IMR-90 (cell line): ENCODE measurements around the gene KRT5. TPM values are rescaled to one million over a fixed set of nuclear protein-coding genes. Genes with fewer than 3 reads are reported as not detected.

Experiments used
- ATAC-seq: fragments of 200-7000 bp; cut with Tn5 transposase; 2 replicates; pipeline ENCODE4 v1.9.1; 2020; ENCODE audit warnings: low read depth, mild to moderate bottlenecking, moderate library complexity
- BruUV-seq: library from RNA; stranded (reverse); fragments of 400-500 nt; replicated peaks from 2 replicates; lab custom pipeline; 2021; lab: Mats Ljungman, UMichigan
- CTCF ChIA-PET: fragments of 300-600 bp; formaldehyde crosslinking; extraction: SDS; loops from one replicate; lab custom pipeline; 2021; ENCODE audit warnings: antibody characterized with exemption; lab: Yijun Ruan, JAX
- POLR2A ChIA-PET: fragments of 300-600 bp; sonication (Branson Sonifier 250); formaldehyde crosslinking; loops from one replicate; lab custom pipeline; 2022; ENCODE audit warnings: antibody characterized with exemption; ENCODE audit not compliant: unreplicated experiment; lab: Charles Lee
- DNase-seq: peaks from one replicate; pipeline ENCODE4 v3.0.0; 2013
- H2AFZ ChIP-seq: replicated peaks from 2 replicates; pipeline ENCODE3; 2013; ENCODE audit warnings: low read length, mild to moderate bottlenecking; ENCODE audit not compliant: poor library complexity
- H2AK5ac ChIP-seq: 2 replicates; pipeline ENCODE4 v1.6.1; 2013; ENCODE audit warnings: low read depth, low read length, inconsistent platforms
- H2AK9ac ChIP-seq: replicated peaks from 2 replicates; pipeline ENCODE3; 2013; ENCODE audit warnings: mild to moderate bottlenecking, low read depth, low read length, moderate library complexity; ENCODE audit not compliant: poor library complexity
- H2BK120ac ChIP-seq: 2 replicates; pipeline ENCODE4 v1.6.1; 2013; ENCODE audit warnings: low read depth, low read length, inconsistent platforms
- H2BK15ac ChIP-seq: 3 replicates; pipeline ENCODE4 v1.6.1; 2013; ENCODE audit warnings: low read depth, low read length, inconsistent platforms
- H2BK20ac ChIP-seq: 2 replicates; pipeline ENCODE4 v1.6.1; 2013; ENCODE audit warnings: low read depth, mild to moderate bottlenecking, inconsistent platforms, low read length, moderate library complexity
- H2BK5ac ChIP-seq: 2 replicates; pipeline ENCODE4 v1.6.1; 2013; ENCODE audit warnings: mild to moderate bottlenecking, low read depth, low read length, inconsistent platforms; ENCODE audit not compliant: poor library complexity, severe bottlenecking
- H3K14ac ChIP-seq: replicated peaks from 2 replicates; pipeline ENCODE4 v1.6.1; 2013; ENCODE audit warnings: low read depth, low read length, inconsistent platforms
- H3K18ac ChIP-seq: 2 replicates; pipeline ENCODE4 v1.6.1; 2013; ENCODE audit warnings: low read depth, low read length, control low read depth
- H3K23ac ChIP-seq: 2 replicates; pipeline ENCODE4 v1.6.1; 2013; ENCODE audit warnings: low read depth, low read length, inconsistent platforms
- H3K27ac ChIP-seq: 2 replicates; pipeline ENCODE4 v1.5.1; 2013; ENCODE audit warnings: mild to moderate bottlenecking, control low read depth, low read length; ENCODE audit not compliant: insufficient read depth
- H3K27me3 ChIP-seq: 2 replicates; pipeline ENCODE4 v1.6.1; 2013; ENCODE audit warnings: low read length; ENCODE audit not compliant: control insufficient read depth, insufficient read depth
- H3K36me3 ChIP-seq: 2 replicates; pipeline ENCODE4 v1.6.1; 2013; ENCODE audit warnings: low read length, mixed read lengths; ENCODE audit not compliant: control insufficient read depth, insufficient read depth
- H3K4ac ChIP-seq: 2 replicates; pipeline ENCODE4 v1.6.1; 2013; ENCODE audit warnings: low read depth, low read length, inconsistent platforms
- H3K4me1 ChIP-seq: 2 replicates; pipeline ENCODE4 v1.6.1; 2013; ENCODE audit warnings: low read length, mixed read lengths; ENCODE audit not compliant: control insufficient read depth, insufficient read depth
- H3K4me2 ChIP-seq: 2 replicates; pipeline ENCODE4 v1.6.1; 2013; ENCODE audit warnings: low read depth, mild to moderate bottlenecking, control low read depth, low read length, moderate library complexity
- H3K4me3 ChIP-seq: 2 replicates; pipeline ENCODE4 v1.5.1; 2013; ENCODE audit warnings: low read depth, mild to moderate bottlenecking, control low read depth, low read length, moderate library complexity; ENCODE audit not compliant: insufficient read depth
- H3K56ac ChIP-seq: 2 replicates; pipeline ENCODE4 v1.6.1; 2013; ENCODE audit warnings: low read length, inconsistent platforms; ENCODE audit not compliant: insufficient read depth; ENCODE audit errors: extremely low read depth
- H3K79me1 ChIP-seq, 2 experiments: 2 replicates each; pipeline ENCODE4 v1.6.1; 2013; ENCODE audit warnings: low read length in 2 of 2, inconsistent platforms in 1 of 2, low read depth in 1 of 2
- H3K9ac ChIP-seq: 2 replicates; pipeline ENCODE4 v1.6.1; 2013; ENCODE audit warnings: low read depth, low read length, control low read depth
- H3K9me1 ChIP-seq: 2 replicates; pipeline ENCODE4 v1.6.1; 2013; ENCODE audit warnings: low read length, inconsistent platforms; ENCODE audit not compliant: insufficient read depth
- H3K9me3 ChIP-seq: 2 replicates; pipeline ENCODE4 v1.6.1; 2013; ENCODE audit warnings: low read length; ENCODE audit not compliant: control insufficient read depth, insufficient read depth
- H4K20me1 ChIP-seq: 2 replicates; pipeline ENCODE4 v1.6.1; 2013; ENCODE audit warnings: low read length, inconsistent platforms; ENCODE audit not compliant: insufficient read depth
- H4K5ac ChIP-seq: 2 replicates; pipeline ENCODE4 v1.6.1; 2013; ENCODE audit warnings: mild to moderate bottlenecking, low read depth, low read length, control low read depth
- H4K8ac ChIP-seq, 2 experiments: 2 replicates each; pipeline ENCODE4 v1.6.1; 2013; ENCODE audit warnings: low read depth in 2 of 2, low read length in 2 of 2, control low read depth in 1 of 2, inconsistent platforms in 1 of 2
- H4K91ac ChIP-seq: 2 replicates; pipeline ENCODE4 v1.6.1; 2013; ENCODE audit warnings: low read depth, low read length, inconsistent platforms; ENCODE audit not compliant: insufficient read depth
- CEBPB ChIP-seq: IDR thresholded peaks from 2 replicates; pipeline ENCODE4 v1.6.1; 2012; ENCODE audit warnings: low read depth, low read length, improper control_type of control experiment
- CTCF ChIP-seq: conservative IDR thresholded peaks from 2 replicates; pipeline ENCODE4 v1.5.1; 2012; ENCODE audit warnings: mild to moderate bottlenecking, low read depth, low read length, improper control_type of control experiment
- ELK1 ChIP-seq: fragments of 150-350 bp; IDR thresholded peaks from 2 replicates; pipeline ENCODE4 v1.6.1; 2016; ENCODE audit warnings: low read depth, mild to moderate bottlenecking, low read length, moderate library complexity, borderline replicate concordance
- FOS ChIP-seq: fragments of 150-350 bp; IDR thresholded peaks from 2 replicates; pipeline ENCODE4 v1.6.1; 2016; ENCODE audit warnings: low read depth, low read length
- MAFK ChIP-seq: IDR thresholded peaks from 2 replicates; pipeline ENCODE4 v1.6.1; 2012; ENCODE audit warnings: low read depth, low read length, improper control_type of control experiment
- MAZ ChIP-seq: IDR thresholded peaks from 2 replicates; pipeline ENCODE4 v1.6.1; 2012; ENCODE audit warnings: low read depth, mild to moderate bottlenecking, low read length, improper control_type of control experiment, moderate library complexity, borderline replicate concordance
- MXI1 ChIP-seq: IDR thresholded peaks from 2 replicates; pipeline ENCODE4 v1.6.1; 2012; ENCODE audit warnings: low read depth, mild to moderate bottlenecking, low read length, moderate library complexity, borderline replicate concordance
- NFE2L2 ChIP-seq: fragments of 150-350 bp; IDR thresholded peaks from 2 replicates; pipeline ENCODE4 v1.6.1; 2016; ENCODE audit warnings: low read depth, mild to moderate bottlenecking, low read length
- POLR2A ChIP-seq: IDR thresholded peaks from 2 replicates; pipeline ENCODE4 v1.6.1; 2012; ENCODE audit warnings: mild to moderate bottlenecking, low read depth, low read length
- RCOR1 ChIP-seq: IDR thresholded peaks from 2 replicates; pipeline ENCODE4 v1.6.1; 2012; ENCODE audit warnings: mild to moderate bottlenecking, low read length, improper control_type of control experiment; ENCODE audit not compliant: insufficient replicate concordance
- RFX5 ChIP-seq: IDR thresholded peaks from 2 replicates; pipeline ENCODE4 v1.8.0; 2012; ENCODE audit warnings: low read depth, mild to moderate bottlenecking, low read length, moderate library complexity
- SMC3 ChIP-seq: fragments of 150-350 bp; IDR thresholded peaks from 2 replicates; pipeline ENCODE4 v1.6.1; 2016; ENCODE audit warnings: low read depth, mild to moderate bottlenecking, antibody characterized with exemption, low read length, moderate library complexity
- WGBS, 2 experiments: methylation state at CpG; one replicate each; pipeline versions ENCODE4 v1.1.5 to v1.1.7; 2013; ENCODE audit warnings: missing lambda C conversion rate in 2 of 2; ENCODE audit not compliant: insufficient read length in 1 of 2; ENCODE audit errors: extremely low coverage in 2 of 2; 5-methylcytosine and 5-hydroxymethylcytosine counted together
- dilution Hi-C: fragments of 300-500 bp; cut with HindIII; formaldehyde crosslinking; loops from one replicate; pipeline ENCODE4 v1.14.3; 2018; ENCODE audit warnings: low sequenced_read_pairs; ENCODE audit not compliant: unreplicated experiment
- in situ Hi-C: fragments of 300-500 bp; cut with MboI; formaldehyde crosslinking; loops from 3 replicates; pipeline ENCODE4 v1.14.3; 2019; ENCODE audit warnings: low sequenced_read_pairs, inconsistent platforms, mixed read lengths
- intact Hi-C: fragments of 100-400 bp; cut with micrococcal nuclease; formaldehyde crosslinking; loops from 2 replicates; pipeline ENCODE4 v1.10.0; 2022
- polyA plus RNA-seq, 3 experiments: library from polyadenylated mRNA; depleted of rRNA; stranded (reverse); fragments of >200 nt; gene quantifications; 2 replicates each; pipeline ENCODE4 v1.2.3, GENCODE V29; 2012; ENCODE audit warnings: low replicate concordance in 1 of 3
- total RNA-seq: library from RNA; depleted of rRNA; stranded (reverse); fragments of >200 nt; gene quantifications from 2 replicates; pipeline ENCODE4 v1.2.3, GENCODE V29; 2012
- TF ChIP-seq, protein P1 (sequence below): fragments of 150-350 bp; IDR thresholded peaks from 2 replicates; pipeline ENCODE4 v1.6.1; 2017; ENCODE audit warnings: mild to moderate bottlenecking, antibody characterized with exemption, low read length, low read depth

The KRT5 gene
- total and polyA plus RNA-seq, 2 of the 4 experiments (the other 2 are of a cell fraction): not detected

DNA sequence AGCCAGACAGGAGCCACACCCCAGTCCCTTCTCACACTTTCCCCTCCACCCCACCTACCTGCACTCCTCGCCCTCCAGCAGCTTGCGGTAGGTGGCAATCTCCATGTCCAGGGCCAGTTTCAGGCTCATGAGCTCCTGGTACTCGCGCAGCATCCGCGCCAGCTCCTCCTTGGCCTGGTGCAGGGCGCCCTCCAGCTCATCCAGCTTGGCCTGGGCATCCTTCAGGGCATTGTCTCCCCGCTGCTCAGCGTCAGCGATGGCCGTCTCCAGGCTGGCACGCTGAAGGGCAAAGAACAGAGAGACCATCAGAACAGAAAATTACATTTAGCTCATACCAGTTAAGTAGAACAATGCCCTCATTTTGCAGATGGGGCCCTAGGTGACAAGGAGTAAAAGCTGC lies 47.9 kb upstream of the KRT5 start:
- Histone ChIP-seq H3K9ac (no peak overlapping the region), H2AK5ac (no peak overlapping the region), H3K27ac (no peak overlapping the region), H4K5ac (no peak overlapping the region), H4K8ac (no peak overlapping the region), H4K20me1 (no peaks in the 10 kb centered on the region), H2AK9ac (no peak overlapping the region), H3K18ac (no peak overlapping the region), H3K4me1 (no peaks in the 10 kb centered on the region), H2AFZ (no peak overlapping the region), H3K27me3 (peaks cover 46% of the 10 kb centered on the region), H3K4me2 (no peak overlapping the region), H3K4ac (no peak overlapping the region), H3K4me3 (no peak overlapping the region), H3K9me3 (no peaks in the 10 kb centered on the region), H2BK15ac (no peak overlapping the region), H2BK120ac (no peak overlapping the region), H3K56ac (no peak overlapping the region), H2BK5ac (no peak overlapping the region), H3K36me3 (no peaks in the 10 kb centered on the region), H3K23ac (no peak overlapping the region), H3K9me1 (no peaks in the 10 kb centered on the region), H4K91ac (no peak overlapping the region), H2BK20ac (no peak overlapping the region), H3K14ac (no peak overlapping the region), H3K79me1 (no peaks in the 10 kb centered on the region)
- dilution Hi-C loops (no loop called here), intact Hi-C loops (no loop called here), in situ Hi-C loops (no loop called here)
- ChIA-PET POLR2A (no interaction called here), CTCF (no interaction called here)
- 77% methylated on average over 8 of the region's 12 CpGs; no CpG with 5 or more reads in 1 of the 2 experiments for whole genome bisulfite sequencing, 2 experiments
- ATAC-seq (no peak), DNase-seq (no peak)
- TF ChIP-seq CEBPB: no peak
- no peak for TF ChIP-seq POLR2A
- no peak for TF ChIP-seq MAFK
- TF ChIP-seq CTCF: no peak
- TF ChIP-seq SMC3: no peak
- no peak for TF ChIP-seq NFE2L2
- no peak for TF ChIP-seq MXI1
- TF ChIP-seq MAZ: no peak
- no peak for TF ChIP-seq RFX5
- no peak for TF ChIP-seq FOS
- TF ChIP-seq, protein P1, sequence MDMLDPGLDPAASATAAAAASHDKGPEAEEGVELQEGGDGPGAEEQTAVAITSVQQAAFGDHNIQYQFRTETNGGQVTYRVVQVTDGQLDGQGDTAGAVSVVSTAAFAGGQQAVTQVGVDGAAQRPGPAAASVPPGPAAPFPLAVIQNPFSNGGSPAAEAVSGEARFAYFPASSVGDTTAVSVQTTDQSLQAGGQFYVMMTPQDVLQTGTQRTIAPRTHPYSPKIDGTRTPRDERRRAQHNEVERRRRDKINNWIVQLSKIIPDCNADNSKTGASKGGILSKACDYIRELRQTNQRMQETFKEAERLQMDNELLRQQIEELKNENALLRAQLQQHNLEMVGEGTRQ: no peak
- TF ChIP-seq RCOR1: no peak
- TF ChIP-seq ELK1: no peak
- no TSS peak for BruUV-seq
